Activated CD4-positive, alpha-beta T cell treated with anti-CD3 and anti-CD28 coated beads, Interleukin-10, Interleukin-2, amounts not matched to agents 100 ng/mL and 50 ng/mL, durations not matched to agents 16 hours and 8 hours (primary cell): ENCODE measurements around the gene AFAP1.

Source experiments
- DNase-seq: peaks from one replicate; pipeline ENCODE4 v3.0.0-alpha.2; 2020

Gene AFAP1

GRCh38 chr4:7778510-7779431 is 160.9 kb downstream of the AFAP1 start:
- no peak for DNase-seq

GRCh38 chr4:7777871-7778509 is 161.7 kb downstream of the AFAP1 start:
- DNase-seq: no peak

GRCh38 chr4:7777017-7777710 is 162.5 kb downstream of the AFAP1 start:
- no peak for DNase-seq

- no peak for DNase-seq
Observed at GRCh38 chr4:7775396-7775795, 164.3 kb downstream of the AFAP1 start.

- DNase-seq: no peak
Observed at GRCh38 chr4:7774301-7775294, 165.1 kb downstream of the AFAP1 start.

GRCh38 chr4:7773401-7774180 is 166.1 kb downstream of the AFAP1 start:
- DNase-seq: no peak

GRCh38 chr4:7772711-7773385 is 166.8 kb downstream of the AFAP1 start:
- no peak for DNase-seq

- no peak for DNase-seq
Observed at GRCh38 chr4:7771541-7772507, 167.8 kb downstream of the AFAP1 start.

GRCh38 chr4:7771056-7771455 is 168.6 kb downstream of the AFAP1 start:
- DNase-seq: no peak

- no peak for DNase-seq
Observed at GRCh38 chr4:7770224-7771050, 169.2 kb downstream of the AFAP1 start.

- DNase-seq: no peak
Observed at GRCh38 chr4:7769396-7770223, 170.1 kb downstream of the AFAP1 start.

- no peak for DNase-seq
Observed at GRCh38 chr4:7768736-7769135, 170.9 kb downstream of the AFAP1 start.

GRCh38 chr4:7767966-7768365 is 171.7 kb downstream of the AFAP1 start:
- no peak for DNase-seq

GRCh38 chr4:7767526-7767925 is 172.1 kb downstream of the AFAP1 start:
- no peak for DNase-seq

- no peak for DNase-seq
Observed at GRCh38 chr4:7766661-7767345, 172.9 kb downstream of the AFAP1 start.

- DNase-seq: no peak
Observed at GRCh38 chr4:7766086-7766485, 173.6 kb downstream of the AFAP1 start.

- no peak for DNase-seq
Observed at GRCh38 chr4:7765666-7766065, 174.0 kb downstream of the AFAP1 start.
